Large intestine (tissue), 3 donors: ENCODE results near the gene HDHD3. TPM values are rescaled to one million over a fixed set of nuclear protein-coding genes. Genes with fewer than 3 reads are reported as not detected.
A peak's percentile ranks its signal among the peaks of the same experiment; 100 is the strongest.
"Not testable (repeated sequence)": the region's sequence is repeated elsewhere in the genome, so short reads cannot be mapped to it uniquely, and the experiment has no call there.

Experiments
- DNase-seq, 2 donors: peaks; one replicate each; pipeline versions ENCODE4 v3.0.0 to v3.0.0-alpha.2; 2013
- H3K27ac ChIP-seq: one replicate; pipeline ENCODE4 v1.5.1; 2013; ENCODE audit warnings: low read length
- H3K27me3 ChIP-seq: 2 replicates; pipeline ENCODE4 v1.6.1; 2013; ENCODE audit warnings: low read length; ENCODE audit not compliant: control insufficient read depth, insufficient read depth
- H3K36me3 ChIP-seq: 2 replicates; pipeline ENCODE4 v1.6.1; 2013; ENCODE audit warnings: low read length; ENCODE audit not compliant: control insufficient read depth, insufficient read depth
- H3K4me1 ChIP-seq: one replicate; pipeline ENCODE4 v1.6.1; 2013; ENCODE audit warnings: low read length; ENCODE audit not compliant: control insufficient read depth, insufficient read depth
- H3K4me3 ChIP-seq: one replicate; pipeline ENCODE4 v1.5.1; 2013; ENCODE audit warnings: low read length
- H3K9me3 ChIP-seq: one replicate; pipeline ENCODE4 v1.6.1; 2013; ENCODE audit warnings: mild to moderate bottlenecking, low read depth, low read length, moderate library complexity; ENCODE audit not compliant: control insufficient read depth
- WGBS: methylation state at CpG from one replicate; pipeline ENCODE4 v1.1.5; 2013; ENCODE audit warnings: low lambda C conversion rate; ENCODE audit not compliant: insufficient coverage; 5-methylcytosine and 5-hydroxymethylcytosine counted together
- polyA plus RNA-seq: library from polyadenylated mRNA; unstranded; fragments of 120-200 nt; gene quantifications from one replicate; pipeline ENCODE4 v1.2.1, GENCODE V29; 2013

The HDHD3 gene
- polyA plus RNA-seq, 1 donor: 155 TPM

GRCh38 chr9:113391917-113392316 lies 15.1 kb upstream of the HDHD3 start:
- no peak for DNase-seq
- Histone ChIP-seq H3K27ac (no peak overlapping the region), H3K27me3 (no peaks in the 10 kb centered on the region), H3K4me1 (peaks cover 44% of the 10 kb centered on the region), H3K4me3 (no peak overlapping the region), H3K9me3 (no peaks in the 10 kb centered on the region), H3K36me3 (peaks cover 51% of the 10 kb centered on the region)
- 92% methylated on average over 2 of the region's 7 CpGs for WGBS

GRCh38 chr9:113390192-113390960 lies 13.6 kb upstream of the HDHD3 start:
- H3K27ac ChIP-seq: no peak overlapping the region
- no peaks in the 10 kb centered on the region for H3K9me3 ChIP-seq
- no CpG with 5 or more reads among the region's 17 CpGs for WGBS
- no peaks in the 10 kb centered on the region for H3K27me3 ChIP-seq
- H3K4me1 ChIP-seq: peaks cover 41% of the 10 kb centered on the region
- no peak overlapping the region for H3K4me3 ChIP-seq
- DNase-seq: no peak
- peaks cover 51% of the 10 kb centered on the region for H3K36me3 ChIP-seq

GRCh38 chr9:113389451-113389850 lies 12.7 kb upstream of the HDHD3 start:
- H3K27ac ChIP-seq: peak overlapping the region; percentile 85
- DNase-seq: no peak
- no peaks in the 10 kb centered on the region for H3K9me3 ChIP-seq
- H3K4me1 ChIP-seq: peaks cover 41% of the 10 kb centered on the region
- no CpG with 5 or more reads among the region's 11 CpGs for WGBS
- no peak overlapping the region for H3K4me3 ChIP-seq
- H3K36me3 ChIP-seq: peaks cover 51% of the 10 kb centered on the region
- H3K27me3 ChIP-seq: no peaks in the 10 kb centered on the region

- Histone ChIP-seq H3K36me3 (peaks cover 51% of the 10 kb centered on the region), H3K27ac (peak overlapping the region; percentile 85), H3K4me3 (no peak overlapping the region), H3K9me3 (no peaks in the 10 kb centered on the region), H3K27me3 (no peaks in the 10 kb centered on the region), H3K4me1 (peaks cover 41% of the 10 kb centered on the region)
- DNase-seq: peak in 1 of 2 donors; percentile 52
- WGBS: no CpG with 5 or more reads among the region's 13 CpGs
Observed at GRCh38 chr9:113388833-113389232, 12.0 kb upstream of the HDHD3 start.

GRCh38 chr9:113387560-113388230 lies 10.9 kb upstream of the HDHD3 start:
- Histone ChIP-seq H3K9me3 (no peaks in the 10 kb centered on the region), H3K27me3 (no peaks in the 10 kb centered on the region), H3K36me3 (peaks cover 45% of the 10 kb centered on the region), H3K4me3 (no peak overlapping the region), H3K27ac (peak overlapping the region; percentile 85), H3K4me1 (peaks cover 51% of the 10 kb centered on the region)
- WGBS: no CpG with 5 or more reads among the region's 9 CpGs
- DNase-seq: peak; percentile 76 to 89

GRCh38 chr9:113386571-113387393 lies 10.0 kb upstream of the HDHD3 start:
- H3K27me3 ChIP-seq: no peaks in the 10 kb centered on the region
- no peaks in the 10 kb centered on the region for H3K9me3 ChIP-seq
- H3K36me3 ChIP-seq: peaks cover 38% of the 10 kb centered on the region
- H3K4me1 ChIP-seq: peaks cover 57% of the 10 kb centered on the region
- 86% methylated on average over 1 of the region's 4 CpGs for WGBS
- H3K27ac ChIP-seq: peak overlapping the region; percentile 85
- H3K4me3 ChIP-seq: no peak overlapping the region
- DNase-seq: no peak

- no peak overlapping the region for H3K4me3 ChIP-seq
- peak overlapping the region; percentile 93 for H3K27ac ChIP-seq
- H3K9me3 ChIP-seq: no peaks in the 10 kb centered on the region
- no CpG with 5 or more reads among the region's 8 CpGs for WGBS
- DNase-seq: peak; percentile 95 to 96
- peaks cover 4% of the 10 kb centered on the region for H3K36me3 ChIP-seq
- no peaks in the 10 kb centered on the region for H3K27me3 ChIP-seq
- H3K4me1 ChIP-seq: peaks cover 64% of the 10 kb centered on the region
Observed at GRCh38 chr9:113381909-113382411, 5.2 kb upstream of the HDHD3 start.

GRCh38 chr9:113381441-113381840 lies 4.7 kb upstream of the HDHD3 start:
- Histone ChIP-seq H3K4me1 (peaks cover 59% of the 10 kb centered on the region), H3K27ac (peak overlapping the region; percentile 93)
- H3K4me3 ChIP-seq, H3K27me3 ChIP-seq, H3K36me3 ChIP-seq, H3K9me3 ChIP-seq, DNase-seq: not testable (repeated sequence)
- no CpG with 5 or more reads among the region's 7 CpGs for WGBS

GRCh38 chr9:113380869-113381378 lies 4.1 kb upstream of the HDHD3 start:
- H3K36me3 ChIP-seq: no peaks in the 10 kb centered on the region
- peaks cover 57% of the 10 kb centered on the region for H3K4me1 ChIP-seq
- peak overlapping the region; percentile 93 for H3K27ac ChIP-seq
- WGBS: no CpG with 5 or more reads among the region's 1 CpG
- no peaks in the 10 kb centered on the region for H3K27me3 ChIP-seq
- no peak overlapping the region for H3K4me3 ChIP-seq
- no peaks in the 10 kb centered on the region for H3K9me3 ChIP-seq
- peak; percentile 70 to 84 for DNase-seq

GRCh38 chr9:113379829-113380210 lies 3.0 kb upstream of the HDHD3 start:
- no CpG with 5 or more reads among the region's 2 CpGs for WGBS
- not testable (repeated sequence) for H3K9me3 ChIP-seq, H3K36me3 ChIP-seq, H3K4me3 ChIP-seq, H3K27me3 ChIP-seq
- Histone ChIP-seq H3K4me1 (peaks cover 58% of the 10 kb centered on the region), H3K27ac (peak overlapping the region; percentile 93)
- peak in 1 of 2 donors; percentile 21 for DNase-seq
